Activated CD4-positive, CD25-positive, alpha-beta regulatory T cell treated with anti-CD3 and anti-CD28 coated beads, Interleukin-2, amount 50 U/mL, for 24 hours (primary cell): ENCODE results near the gene FRMPD2.
"Not testable (repeated sequence)": the region's sequence is repeated elsewhere in the genome, so short reads cannot be mapped to it uniquely, and the experiment has no call there.

Experiments used
- ATAC-seq, 2 donors: fragments of 150-1000 bp; cut with Tn5 transposase; one replicate each; pipeline ENCODE4 v1.10.0; 2021; ENCODE audit warnings: mild to moderate bottlenecking in 1 of 2, moderate library complexity in 1 of 2

FRMPD2 gene

GRCh38 chr10:48199580-48200377 lies 74.7 kb downstream of the FRMPD2 start:
- no peak for ATAC-seq

- ATAC-seq = no peak
These were observed 77.1 kb downstream of the FRMPD2 start for GRCh38 chr10:48197236-48197899.

GRCh38 chr10:48195803-48196202 lies 78.7 kb downstream of the FRMPD2 start:
- no peak for ATAC-seq

- no peak for ATAC-seq
These were observed 79.7 kb downstream of the FRMPD2 start for GRCh38 chr10:48194830-48195229.

GRCh38 chr10:48193556-48193955 lies 80.9 kb downstream of the FRMPD2 start:
- ATAC-seq = no peak

- ATAC-seq = no peak
These were observed 81.5 kb downstream of the FRMPD2 start for GRCh38 chr10:48192881-48193450.

GRCh38 chr10:48187713-48188485 lies 86.6 kb downstream of the FRMPD2 start:
- no peak for ATAC-seq

GRCh38 chr10:48187126-48187525 lies 87.4 kb downstream of the FRMPD2 start:
- no peak for ATAC-seq

- ATAC-seq = not testable (repeated sequence)
These were observed 88.2 kb downstream of the FRMPD2 start for GRCh38 chr10:48186264-48186804.

- no peak for ATAC-seq
These were observed 90.3 kb downstream of the FRMPD2 start for GRCh38 chr10:48184224-48184623.

- not testable (repeated sequence) for ATAC-seq
These were observed 101.8 kb downstream of the FRMPD2 start for GRCh38 chr10:48172715-48173114.

- ATAC-seq = not testable (repeated sequence)
These were observed 113.8 kb downstream of the FRMPD2 start for GRCh38 chr10:48160670-48161069.

- ATAC-seq = not testable (repeated sequence)
These were observed 114.3 kb downstream of the FRMPD2 start for GRCh38 chr10:48160163-48160562.

GRCh38 chr10:48154211-48155140 lies 120.0 kb downstream of the FRMPD2 start:
- ATAC-seq = not testable (repeated sequence)

- not testable (repeated sequence) for ATAC-seq
These were observed 126.9 kb downstream of the FRMPD2 start for GRCh38 chr10:48147643-48148042.

GRCh38 chr10:48143721-48144642 lies 130.5 kb downstream of the FRMPD2 start:
- ATAC-seq = not testable (repeated sequence)

GRCh38 chr10:48140949-48141348 lies 133.5 kb downstream of the FRMPD2 start:
- not testable (repeated sequence) for ATAC-seq

- ATAC-seq = not testable (repeated sequence)
These were observed 134.3 kb downstream of the FRMPD2 start for GRCh38 chr10:48139953-48140850.

- not testable (repeated sequence) for ATAC-seq
These were observed 145.5 kb downstream of the FRMPD2 start for GRCh38 chr10:48128954-48129353.
